NCI-H2107 (cell line): ENCODE data around the gene MTCH1.
A peak's percentile ranks its signal among the peaks of the same experiment; 100 is the strongest.

Experiments used
- DNase-seq: peaks from one replicate; lab custom pipeline; 2025; lab: John Stamatoyannopoulos, UW

Gene MTCH1

GRCh38 chr6:37017606-37018197, 31.7 kb upstream of the MTCH1 start:
- DNase-seq: no peak

- no peak for DNase-seq
These were observed 31.0 kb upstream of the MTCH1 start for GRCh38 chr6:37016995-37017394.

- no peak for DNase-seq
These were observed 29.5 kb upstream of the MTCH1 start for GRCh38 chr6:37015532-37015931.

- no peak for DNase-seq
These were observed 28.7 kb upstream of the MTCH1 start for GRCh38 chr6:37014667-37015066.

GRCh38 chr6:37013516-37014491, 27.8 kb upstream of the MTCH1 start:
- DNase-seq: no peak

DNA sequence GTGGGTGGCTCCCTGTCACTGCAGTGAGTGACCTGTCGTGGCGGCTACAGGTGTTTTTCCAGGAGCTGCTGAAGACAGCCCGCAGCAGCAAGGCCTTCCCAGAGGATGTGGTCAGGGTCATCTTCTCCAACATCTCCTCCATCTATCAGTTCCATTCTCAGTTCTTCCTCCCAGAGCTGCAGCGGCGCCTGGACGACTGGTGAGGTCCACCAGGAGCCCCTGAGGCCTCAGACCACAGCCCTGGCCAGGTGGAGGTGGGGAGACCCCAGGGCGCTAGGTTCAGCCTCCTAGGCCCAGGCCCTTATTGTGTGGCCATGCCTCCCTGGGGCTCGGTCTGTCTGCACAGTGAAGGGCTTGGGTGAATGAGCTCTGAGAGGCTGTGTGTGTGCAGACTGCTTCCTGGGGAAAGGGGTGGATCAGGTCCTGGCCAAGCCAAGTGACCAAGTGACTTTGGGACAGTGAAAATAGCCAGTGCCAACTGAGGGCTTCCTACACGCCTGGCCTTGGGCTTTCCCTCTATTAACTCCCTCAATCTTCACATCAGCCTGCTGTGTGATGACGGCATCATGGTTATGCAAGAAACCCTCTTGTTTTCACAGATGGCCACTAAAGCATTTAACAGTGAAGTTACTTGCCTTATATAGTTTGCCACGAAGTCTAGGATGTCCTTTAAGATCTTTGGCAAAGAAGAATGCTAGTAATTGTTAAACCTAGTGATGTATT, 25.8 kb upstream of the MTCH1 start:
- no peak for DNase-seq

- no peak for DNase-seq
These were observed 24.5 kb upstream of the MTCH1 start for GRCh38 chr6:37010402-37010892.

GRCh38 chr6:37008484-37009465, 22.8 kb upstream of the MTCH1 start:
- DNase-seq: no peak

DNA sequence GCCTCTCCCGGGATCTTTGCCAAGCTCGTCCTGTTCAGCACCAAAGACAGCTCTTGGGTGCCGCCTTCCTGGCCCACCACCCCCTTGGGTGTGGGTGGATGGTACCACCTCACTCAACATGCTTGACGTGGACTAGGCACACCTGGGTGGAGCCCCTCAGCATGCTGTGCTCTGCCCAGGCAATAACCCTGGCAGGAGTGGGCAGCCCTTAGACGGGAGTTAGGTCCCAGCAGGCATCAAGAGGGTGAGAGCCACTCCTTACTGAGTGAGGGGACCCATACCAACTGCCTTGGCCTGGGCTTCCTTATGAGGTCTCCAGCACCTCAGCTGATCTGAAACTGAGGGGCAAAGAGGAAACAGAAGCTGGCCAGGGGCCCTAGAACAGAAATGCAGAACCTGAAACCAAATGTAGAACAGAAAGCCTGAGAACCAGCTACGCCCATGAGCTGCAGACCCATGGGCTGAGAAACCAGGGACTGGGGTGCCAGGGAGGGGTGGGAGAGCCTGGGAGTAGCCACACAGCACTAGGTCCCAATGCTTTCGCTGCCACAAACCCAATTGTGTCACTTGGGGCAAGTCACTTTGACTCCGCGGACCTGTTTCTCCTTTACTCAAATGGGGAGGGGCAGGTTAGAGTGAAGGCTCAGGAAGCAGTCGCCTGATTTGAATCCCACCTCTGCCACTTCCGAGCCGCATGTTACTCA, 21.5 kb upstream of the MTCH1 start:
- DNase-seq: no peak

- no peak for DNase-seq
These were observed 20.9 kb upstream of the MTCH1 start for GRCh38 chr6:37006793-37007339.

DNA sequence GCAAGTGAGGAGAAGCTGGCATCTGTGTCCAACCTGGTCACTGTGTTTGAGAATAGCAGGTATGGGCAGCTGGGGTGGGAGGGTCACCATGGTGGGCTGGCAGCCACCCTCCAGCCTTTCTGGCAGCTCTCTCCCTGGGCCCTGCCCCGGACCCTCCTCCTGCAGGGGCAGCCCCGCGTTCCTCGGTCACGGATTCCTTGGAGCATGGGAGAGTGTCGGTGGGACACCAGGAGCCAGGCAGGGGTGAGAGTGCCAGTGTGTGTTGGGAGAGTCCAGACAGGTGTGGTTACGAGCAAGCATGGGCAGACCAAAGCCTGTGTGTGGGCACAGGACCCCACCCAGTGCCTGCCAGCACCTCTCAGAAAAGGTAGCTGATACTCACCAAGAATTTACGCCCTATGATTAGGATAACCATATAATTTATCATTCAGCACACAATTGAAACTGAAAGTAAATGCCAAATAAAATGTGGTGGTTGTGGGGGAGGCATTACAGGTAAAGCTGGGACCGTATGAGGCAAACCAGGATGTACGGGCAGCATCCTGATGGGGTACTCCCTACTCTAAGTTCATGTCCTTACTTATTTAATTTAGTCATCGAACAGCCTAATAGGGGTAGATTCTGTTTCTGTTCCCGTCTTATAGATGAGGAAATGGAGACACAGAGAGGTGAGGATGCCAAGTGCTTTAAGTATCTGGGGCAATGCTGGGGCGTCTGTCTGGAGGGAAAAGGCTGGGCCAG, 20.0 kb upstream of the MTCH1 start:
- no peak for DNase-seq

DNA sequence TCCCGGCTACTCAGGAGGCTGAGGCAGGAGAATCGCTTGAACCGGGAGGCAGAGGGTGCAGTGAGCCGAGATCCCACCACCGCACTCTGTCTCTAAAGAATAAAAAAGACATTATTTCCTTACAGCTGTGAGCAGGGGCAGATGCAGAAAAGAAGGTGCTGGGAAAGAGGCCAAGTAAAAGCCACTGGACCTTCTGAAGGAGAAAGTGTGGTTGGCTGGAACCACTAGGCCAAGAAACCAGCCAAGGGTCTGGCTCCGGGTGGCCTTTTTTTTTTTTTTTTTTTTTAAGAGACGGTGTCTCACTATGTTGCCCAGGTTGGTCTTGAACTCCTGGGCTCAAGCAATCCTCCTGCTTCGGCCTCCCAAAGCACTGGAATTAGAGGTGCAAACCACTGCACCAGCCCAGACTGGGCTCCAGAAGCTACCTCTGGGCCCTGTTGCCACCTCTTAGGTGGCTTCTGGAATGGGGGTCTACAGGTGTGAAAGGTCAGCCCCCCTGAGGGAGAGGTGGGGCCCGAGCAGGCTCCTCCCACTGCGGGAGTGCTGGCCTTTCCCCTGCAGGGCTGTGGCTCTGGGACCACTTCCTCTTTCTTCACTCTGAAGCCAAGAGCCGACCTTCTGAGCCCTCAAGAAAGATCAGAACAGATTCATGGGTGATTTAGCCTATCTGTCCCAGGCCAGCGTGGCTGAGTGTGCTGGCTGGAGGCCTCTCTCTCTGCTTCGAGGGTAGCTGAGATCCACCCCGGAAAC, 19.2 kb upstream of the MTCH1 start, which contains the start of gene FGD2:
Gene FGD2, plus strand, starts transcription at position 595 of the 750 bp plus-strand sequence. CDS start 163 bp downstream, outside the sequence.
- DNase-seq: no peak

DNA sequence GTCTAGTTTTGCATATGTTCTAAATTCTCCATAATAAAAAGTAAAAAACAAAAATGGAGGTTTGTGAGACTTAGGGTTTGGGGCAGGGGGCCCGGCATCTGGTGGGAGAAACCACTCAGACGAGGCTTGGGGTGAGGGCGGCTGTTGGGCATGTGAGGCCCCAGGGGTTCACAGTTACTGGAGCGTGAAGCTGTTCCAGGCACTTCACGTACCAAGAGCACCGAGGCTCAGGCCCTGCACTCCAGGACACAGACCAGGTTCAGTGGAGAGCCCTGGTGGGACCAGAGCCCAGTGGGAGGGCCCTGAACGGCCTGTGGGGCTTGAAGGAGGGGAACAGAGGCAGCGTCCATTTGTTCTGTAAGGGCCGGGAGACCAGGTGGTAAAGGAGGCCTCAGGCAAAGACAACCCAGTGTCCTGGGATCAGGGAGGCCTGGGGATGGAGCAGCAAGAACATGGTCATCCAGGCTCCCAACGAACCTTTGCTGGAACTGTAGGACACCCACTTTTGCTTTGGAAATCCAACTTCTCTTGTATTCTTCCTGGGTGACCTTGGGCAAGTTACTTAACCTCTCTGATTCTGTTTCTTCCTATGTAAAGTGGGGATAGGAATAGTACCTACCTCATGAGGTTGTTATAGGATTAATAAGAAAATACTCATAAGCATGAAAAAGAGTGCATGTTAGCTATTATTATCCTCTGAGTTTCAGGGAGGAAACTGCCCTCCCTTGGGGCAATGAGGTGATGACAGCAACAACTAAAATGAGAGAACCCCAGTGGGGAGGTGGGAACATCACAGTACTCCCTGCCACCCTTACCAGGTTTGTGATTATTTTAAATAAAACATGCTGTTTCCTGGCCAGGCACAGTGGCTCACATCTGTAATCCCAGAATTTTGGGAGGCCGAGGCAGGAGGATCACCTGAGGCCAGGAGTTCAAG, 18.3 kb upstream of the MTCH1 start:
- DNase-seq: no peak

- no peak for DNase-seq
These were observed 13.7 kb upstream of the MTCH1 start for GRCh38 chr6:36999751-37000125.

- peak; percentile 21 for DNase-seq
These were observed 13.2 kb upstream of the MTCH1 start for GRCh38 chr6:36999061-36999750.

- DNase-seq: no peak
These were observed 12.7 kb upstream of the MTCH1 start for GRCh38 chr6:36998723-36999038.
